ENCODE results near the gene STMP1.

- no peak for TF ChIP-seq CTCF (IDR thresholded peaks at IDR 0.05)
- no peak for TF ChIP-seq POLR2A (IDR thresholded peaks at IDR 0.05; ENCODE audit: low read depth)
- no peak for TF ChIP-seq POLR2AphosphoS5 (IDR thresholded peaks at IDR 0.05)
Measured at GRCh38 chr7:135708041-135708440, 45.7 kb downstream of the STMP1 start.
